Measurements from ENCODE around the gene PERM1.
A peak's percentile ranks its signal among the peaks of the same experiment; 100 is the strongest.

PERM1 gene

GRCh38 chr1:943545-944340, 38.1 kb downstream of the PERM1 start:
- Mint-ChIP-seq H3K4me1 (peaks cover 23% of the 10 kb centered on the region), H3K4me3 (no peak overlapping the region), H3K9me3 (no peaks in the 10 kb centered on the region), H3K27me3 (peaks cover 34% of the 10 kb centered on the region), H3K27ac (no peak overlapping the region)
- ATAC-seq: no peak
- DNase-seq: no peak

GRCh38 chr1:942864-943533, 38.9 kb downstream of the PERM1 start:
- Mint-ChIP-seq H3K9me3 (no peaks in the 10 kb centered on the region), H3K4me1 (peaks cover 23% of the 10 kb centered on the region), H3K27me3 (peaks cover 41% of the 10 kb centered on the region), H3K4me3 (no peak overlapping the region), H3K27ac (no peak overlapping the region)
- ATAC-seq (no peak), DNase-seq (no peak)

GRCh38 chr1:942411-942821, 39.5 kb downstream of the PERM1 start:
- Mint-ChIP-seq H3K27ac (no peak overlapping the region), H3K4me3 (peak overlapping the region in 1 of 2 donors; percentile 29), H3K9me3 (no peaks in the 10 kb centered on the region), H3K27me3 (peaks cover 47% of the 10 kb centered on the region), H3K4me1 (peaks cover 23% of the 10 kb centered on the region)
- ATAC-seq: peak; percentile 16
- no peak for DNase-seq

- DNase-seq: peak in 1 of 2 donors; percentile 45
- Mint-ChIP-seq H3K4me3 (peak overlapping the region; percentile 77 to 86), H3K27me3 (peaks cover 53% of the 10 kb centered on the region), H3K9me3 (no peaks in the 10 kb centered on the region), H3K27ac (no peak overlapping the region), H3K4me1 (peaks cover 23% of the 10 kb centered on the region)
- peak; percentile 25 for ATAC-seq
These were observed 40.1 kb downstream of the PERM1 start for GRCh38 chr1:941588-942383.

- peak; percentile 1 for ATAC-seq
- H3K27me3 Mint-ChIP-seq: peaks cover 57% of the 10 kb centered on the region
- peak overlapping the region in 1 of 2 donors; percentile 85 for H3K27ac Mint-ChIP-seq
- no peak for DNase-seq
- peak overlapping the region; percentile 77 to 86 for H3K4me3 Mint-ChIP-seq
- peaks cover 23% of the 10 kb centered on the region for H3K4me1 Mint-ChIP-seq
- no peaks in the 10 kb centered on the region for H3K9me3 Mint-ChIP-seq
These were observed 40.8 kb downstream of the PERM1 start for GRCh38 chr1:941015-941587.

GRCh38 chr1:940107-941014, 41.5 kb downstream of the PERM1 start:
- peak in 1 of 2 donors; percentile 41 for DNase-seq
- peaks cover 63% of the 10 kb centered on the region for H3K27me3 Mint-ChIP-seq
- peak overlapping the region; percentile 77 to 86 for H3K4me3 Mint-ChIP-seq

GRCh38 chr1:939511-940106, 42.3 kb downstream of the PERM1 start:
- H3K9me3 Mint-ChIP-seq: no peaks in the 10 kb centered on the region
- H3K4me3 Mint-ChIP-seq: no peak overlapping the region
- DNase-seq: no peak
- H3K4me1 Mint-ChIP-seq: peaks cover 17% of the 10 kb centered on the region
- peaks cover 70% of the 10 kb centered on the region for H3K27me3 Mint-ChIP-seq
- H3K27ac Mint-ChIP-seq: no peak overlapping the region
- no peak for ATAC-seq

More at GRCh38 chr1:940107-941014, 41.5 kb downstream of the PERM1 start:
- no peaks in the 10 kb centered on the region for H3K9me3 Mint-ChIP-seq
- H3K4me1 Mint-ChIP-seq: peaks cover 17% of the 10 kb centered on the region
- ATAC-seq: peak; percentile 32
- H3K27ac Mint-ChIP-seq: no peak overlapping the region

GRCh38 chr1:938711-939489, 43.0 kb downstream of the PERM1 start:
- no peak overlapping the region for H3K27ac Mint-ChIP-seq
- H3K9me3 Mint-ChIP-seq: no peaks in the 10 kb centered on the region
- no peak for ATAC-seq
- no peak for DNase-seq
- no peak overlapping the region for H3K4me3 Mint-ChIP-seq
- H3K4me1 Mint-ChIP-seq: peaks cover 17% of the 10 kb centered on the region
- peaks cover 72% of the 10 kb centered on the region for H3K27me3 Mint-ChIP-seq

- H3K4me1 Mint-ChIP-seq: peaks cover 15% of the 10 kb centered on the region
These were observed 43.7 kb downstream of the PERM1 start for GRCh38 chr1:938088-938683.

GRCh38 chr1:937521-937920, 44.4 kb downstream of the PERM1 start:
- H3K27ac Mint-ChIP-seq: peak overlapping the region in 1 of 2 donors; percentile 77
- DNase-seq (no peak), ATAC-seq (no peak)
- H3K4me1 Mint-ChIP-seq: peaks cover 11% of the 10 kb centered on the region
- peaks cover 77% of the 10 kb centered on the region for H3K27me3 Mint-ChIP-seq
- H3K9me3 Mint-ChIP-seq: no peaks in the 10 kb centered on the region
- H3K4me3 Mint-ChIP-seq: no peak overlapping the region

More at GRCh38 chr1:938088-938683, 43.7 kb downstream of the PERM1 start:
- ATAC-seq (peak; percentile 35), DNase-seq (no peak)
- peak overlapping the region in 1 of 2 donors; percentile 77 for H3K27ac Mint-ChIP-seq
- H3K9me3 Mint-ChIP-seq: no peaks in the 10 kb centered on the region
- peaks cover 75% of the 10 kb centered on the region for H3K27me3 Mint-ChIP-seq
- H3K4me3 Mint-ChIP-seq: no peak overlapping the region

- peaks cover 11% of the 10 kb centered on the region for H3K4me1 Mint-ChIP-seq
These were observed 45.3 kb downstream of the PERM1 start for GRCh38 chr1:936348-937264.

GRCh38 chr1:935751-936231, 46.1 kb downstream of the PERM1 start:
- DNase-seq: no peak
- no peak overlapping the region for H3K27ac Mint-ChIP-seq
- no peak for ATAC-seq
- H3K4me3 Mint-ChIP-seq: no peak overlapping the region
- H3K4me1 Mint-ChIP-seq: peaks cover 3% of the 10 kb centered on the region
- no peaks in the 10 kb centered on the region for H3K9me3 Mint-ChIP-seq
- H3K27me3 Mint-ChIP-seq: peaks cover 84% of the 10 kb centered on the region

More at GRCh38 chr1:936348-937264, 45.3 kb downstream of the PERM1 start:
- H3K9me3 Mint-ChIP-seq: no peaks in the 10 kb centered on the region
- no peak overlapping the region for H3K4me3 Mint-ChIP-seq
- DNase-seq: no peak
- peaks cover 84% of the 10 kb centered on the region for H3K27me3 Mint-ChIP-seq
- ATAC-seq: peak; percentile 16
- H3K27ac Mint-ChIP-seq: no peak overlapping the region
